Adipocyte (in vitro differentiated cells): Measurements from ENCODE around the gene OR1D2.
A peak's percentile ranks its signal among the peaks of the same experiment; 100 is the strongest.
"Not testable (repeated sequence)": the region's sequence is repeated elsewhere in the genome, so short reads cannot be mapped to it uniquely, and the experiment has no call there.

ENCODE experiments used
- DNase-seq: peaks from one replicate; pipeline ENCODE4 v3.0.0-alpha.2; 2015; ENCODE audit warnings: low read depth
- H3K27me3 ChIP-seq: replicated peaks from 2 replicates; pipeline ENCODE4 v1.7.0; 2013; ENCODE audit warnings: mild to moderate bottlenecking, low read length, moderate library complexity; ENCODE audit not compliant: control insufficient read depth, insufficient read depth
- H3K36me3 ChIP-seq: 2 replicates; pipeline ENCODE4 v1.7.0; 2013; ENCODE audit warnings: low read length, mild to moderate bottlenecking, moderate library complexity; ENCODE audit not compliant: control insufficient read depth, insufficient read depth, severe bottlenecking
- H3K4me1 ChIP-seq: 2 replicates; pipeline ENCODE4 v1.7.0; 2013; ENCODE audit warnings: mild to moderate bottlenecking, low read length, moderate library complexity; ENCODE audit not compliant: control insufficient read depth, insufficient read depth
- H3K4me3 ChIP-seq: 2 replicates; pipeline ENCODE4 v1.7.0; 2013; ENCODE audit warnings: mild to moderate bottlenecking, low read length, moderate library complexity
- H3K9ac ChIP-seq: 2 replicates; pipeline ENCODE4 v1.7.0; 2013; ENCODE audit warnings: mild to moderate bottlenecking, low read length, moderate library complexity
- H3K9me3 ChIP-seq: 2 replicates; pipeline ENCODE4 v1.7.0; 2013; ENCODE audit warnings: mild to moderate bottlenecking, low read length, moderate library complexity; ENCODE audit not compliant: control insufficient read depth

The OR1D2 gene, protein sequence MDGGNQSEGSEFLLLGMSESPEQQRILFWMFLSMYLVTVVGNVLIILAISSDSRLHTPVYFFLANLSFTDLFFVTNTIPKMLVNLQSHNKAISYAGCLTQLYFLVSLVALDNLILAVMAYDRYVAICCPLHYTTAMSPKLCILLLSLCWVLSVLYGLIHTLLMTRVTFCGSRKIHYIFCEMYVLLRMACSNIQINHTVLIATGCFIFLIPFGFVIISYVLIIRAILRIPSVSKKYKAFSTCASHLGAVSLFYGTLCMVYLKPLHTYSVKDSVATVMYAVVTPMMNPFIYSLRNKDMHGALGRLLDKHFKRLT

DNA sequence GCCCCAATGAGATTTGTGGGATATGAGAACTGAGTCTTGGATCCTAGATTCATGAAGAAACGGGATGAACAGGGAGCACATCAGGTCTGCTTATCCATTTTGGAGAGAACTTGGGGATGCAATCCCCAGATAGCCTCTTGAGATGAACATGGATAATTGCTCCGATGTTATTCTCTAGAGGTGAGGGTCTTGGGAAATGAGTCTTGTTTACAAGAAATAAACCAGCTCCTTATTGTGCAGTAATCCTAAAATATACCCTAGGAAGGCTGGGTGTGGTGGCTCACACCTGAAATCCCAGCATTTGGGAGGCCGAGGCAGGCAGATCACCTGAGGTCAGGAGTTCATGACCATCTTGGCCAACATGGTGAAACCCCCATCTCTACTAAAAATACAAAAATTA lies at the start of gene OR1D2:
Gene OR1D2, minus strand, starts transcription at position 101 of the 400 bp plus-strand sequence. CDS start 11,426 bp downstream, outside the sequence.
- Histone ChIP-seq H3K4me1 (no peaks in the 10 kb centered on the region), H3K9me3 (peaks cover 11% of the 10 kb centered on the region), H3K27me3 (no peaks in the 10 kb centered on the region), H3K36me3 (no peaks in the 10 kb centered on the region), H3K4me3 (no peak within 1 kb of the TSS), H3K9ac (no peak within 1 kb of the TSS)
- no peak for DNase-seq

DNA sequence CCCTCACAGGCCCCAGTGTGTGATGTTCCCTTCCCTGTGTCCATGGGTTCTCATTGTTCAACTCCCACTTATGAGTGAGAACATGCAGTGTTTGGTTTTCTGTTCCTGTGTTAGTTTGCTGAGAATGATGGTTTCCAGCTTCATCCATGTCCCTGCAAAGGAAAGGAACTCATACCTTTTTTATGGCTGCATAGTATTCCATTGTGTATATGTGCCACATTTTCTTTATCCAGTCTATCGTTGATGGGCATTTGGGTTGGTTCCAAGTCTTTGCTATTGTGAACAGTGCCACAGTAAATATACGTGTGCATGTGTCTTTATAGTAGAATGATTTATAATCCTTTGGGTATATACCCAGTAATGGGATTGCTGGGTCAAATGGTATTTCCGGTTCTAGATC lies 33.3 kb upstream of the OR1D2 start:
- not testable (repeated sequence) for DNase-seq, H3K4me3 ChIP-seq, H3K36me3 ChIP-seq, H3K27me3 ChIP-seq, H3K9ac ChIP-seq, H3K4me1 ChIP-seq, H3K9me3 ChIP-seq

DNA sequence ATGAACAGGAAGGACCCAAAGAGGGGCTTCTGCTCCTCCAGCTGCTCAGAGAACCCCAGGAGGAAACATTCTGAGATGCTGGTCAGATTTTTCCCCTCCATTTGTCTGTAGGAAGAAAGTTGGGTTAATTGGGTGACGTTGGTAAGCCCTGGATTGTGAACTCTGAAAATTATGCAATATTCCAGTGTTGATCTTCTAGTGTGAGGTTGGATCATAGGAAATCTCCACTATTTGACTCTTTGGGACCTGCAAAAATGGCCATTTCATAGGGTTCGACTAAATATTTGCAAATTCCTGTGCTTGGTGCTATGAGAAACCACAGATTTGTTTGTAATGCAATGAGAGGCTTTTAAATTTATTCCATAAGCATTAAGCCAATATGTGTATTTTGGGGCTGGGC lies 23.2 kb upstream of the OR1D2 start, which contains the start of gene OR1G1:
Gene OR1G1, minus strand, starts transcription at position 101 of the 400 bp plus-strand sequence. Its CDS starts 0 bp downstream, at position 101.
- H3K27me3 ChIP-seq: no peaks in the 10 kb centered on the region
- no peak within 1 kb of the TSS for H3K9ac ChIP-seq
- H3K9me3 ChIP-seq: no peaks in the 10 kb centered on the region
- DNase-seq: no peak
- no peak within 1 kb of the TSS for H3K4me3 ChIP-seq
- no peaks in the 10 kb centered on the region for H3K36me3 ChIP-seq
- H3K4me1 ChIP-seq: no peaks in the 10 kb centered on the region

DNA sequence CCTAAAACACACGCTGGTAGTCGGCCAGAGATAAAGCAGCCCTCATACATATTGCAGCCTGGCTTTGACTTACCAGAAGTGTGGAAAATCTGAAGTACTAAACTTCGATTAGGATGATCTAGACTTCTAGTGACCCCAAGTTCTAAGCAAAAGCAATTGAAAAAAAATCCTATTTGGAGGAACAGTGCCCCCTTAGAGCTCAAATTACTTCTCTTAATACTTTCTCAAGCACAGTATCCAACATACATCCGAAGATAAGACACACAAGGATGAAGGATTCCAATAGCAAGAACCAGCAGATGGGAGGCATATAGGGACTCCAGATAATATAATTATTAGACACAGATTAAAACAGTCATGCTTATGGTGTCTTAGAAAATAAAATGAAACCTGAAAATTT lies 30.4 kb downstream of the OR1D2 start:
- not testable (repeated sequence) for H3K9me3 ChIP-seq, DNase-seq, H3K4me3 ChIP-seq, H3K36me3 ChIP-seq, H3K4me1 ChIP-seq, H3K9ac ChIP-seq, H3K27me3 ChIP-seq

DNA sequence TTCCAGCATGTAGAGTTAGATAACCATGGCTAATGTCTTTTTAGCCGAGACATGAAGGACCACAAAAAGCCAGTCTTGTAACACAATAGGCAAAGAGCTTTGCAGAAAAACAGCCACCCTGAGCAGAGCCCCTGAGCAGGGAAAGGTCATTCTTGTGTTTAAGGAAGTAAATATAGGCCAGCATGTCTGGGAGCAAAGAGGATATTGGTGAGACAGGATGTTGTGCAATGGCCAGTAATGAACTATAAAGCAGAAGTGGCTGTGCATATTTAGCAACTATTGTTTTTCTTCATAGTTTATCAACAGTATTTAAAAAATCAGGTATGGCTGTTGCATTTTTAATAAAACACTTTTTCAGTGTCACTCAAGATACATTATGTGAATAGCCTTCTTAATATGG lies 39.0 kb downstream of the OR1D2 start:
- H3K27me3 ChIP-seq, H3K4me1 ChIP-seq, H3K4me3 ChIP-seq, H3K9me3 ChIP-seq, H3K36me3 ChIP-seq, DNase-seq, H3K9ac ChIP-seq: not testable (repeated sequence)

DNA sequence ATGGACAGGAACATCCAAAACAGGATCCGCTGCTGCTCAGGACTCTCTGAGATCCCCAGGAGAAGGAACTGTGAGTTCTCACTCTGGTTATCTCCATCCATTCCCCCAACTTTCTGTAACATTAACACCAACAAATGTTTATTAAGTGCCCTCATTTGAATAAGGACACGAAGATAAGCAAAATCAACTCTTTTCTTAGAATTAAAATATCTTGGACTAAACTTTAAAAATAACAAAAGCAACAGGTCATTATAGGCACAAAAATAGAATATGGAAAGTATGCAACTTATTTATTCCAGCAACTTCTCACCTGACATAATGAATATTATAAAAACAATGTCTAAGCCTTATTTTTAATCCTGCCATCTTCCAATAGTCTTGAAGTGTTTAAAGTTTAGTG lies 40.7 kb downstream of the OR1D2 start, which contains the start of gene OR1D5:
Gene OR1D5, minus strand, starts transcription at position 101 of the 400 bp plus-strand sequence. Its CDS starts 0 bp downstream, at position 101.
- not testable (repeated sequence) for H3K9ac ChIP-seq, H3K36me3 ChIP-seq, DNase-seq, H3K4me3 ChIP-seq, H3K4me1 ChIP-seq, H3K9me3 ChIP-seq, H3K27me3 ChIP-seq

DNA sequence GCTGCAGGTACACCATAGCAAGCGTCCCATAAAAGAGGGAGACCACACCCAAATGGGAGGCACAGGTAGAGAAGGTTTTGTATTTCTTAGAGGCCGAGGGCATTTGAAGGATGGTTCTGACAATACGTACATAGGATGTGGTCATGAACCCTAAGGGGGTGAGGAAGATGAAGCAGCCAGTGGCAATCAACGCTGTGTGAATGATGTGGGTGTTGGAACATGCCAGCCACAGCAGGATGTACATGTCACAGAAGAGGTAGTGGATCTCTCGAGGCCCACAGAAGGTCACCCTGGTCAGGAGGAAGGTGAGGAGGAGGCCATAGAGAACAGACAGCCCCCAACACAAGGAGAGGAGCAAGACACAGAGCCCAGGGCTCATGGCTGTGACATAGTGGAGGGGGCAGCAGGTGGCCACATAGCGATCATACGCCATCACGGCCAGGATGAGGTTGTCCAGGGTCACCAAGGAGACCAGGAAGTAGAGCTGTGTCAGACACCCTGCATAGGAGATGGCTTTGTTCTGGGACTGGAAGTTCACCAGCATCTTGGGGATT lies 41.3 kb downstream of the OR1D2 start:
- not testable (repeated sequence) for H3K9me3 ChIP-seq, H3K4me3 ChIP-seq, H3K4me1 ChIP-seq, H3K9ac ChIP-seq, H3K27me3 ChIP-seq, DNase-seq, H3K36me3 ChIP-seq

DNA sequence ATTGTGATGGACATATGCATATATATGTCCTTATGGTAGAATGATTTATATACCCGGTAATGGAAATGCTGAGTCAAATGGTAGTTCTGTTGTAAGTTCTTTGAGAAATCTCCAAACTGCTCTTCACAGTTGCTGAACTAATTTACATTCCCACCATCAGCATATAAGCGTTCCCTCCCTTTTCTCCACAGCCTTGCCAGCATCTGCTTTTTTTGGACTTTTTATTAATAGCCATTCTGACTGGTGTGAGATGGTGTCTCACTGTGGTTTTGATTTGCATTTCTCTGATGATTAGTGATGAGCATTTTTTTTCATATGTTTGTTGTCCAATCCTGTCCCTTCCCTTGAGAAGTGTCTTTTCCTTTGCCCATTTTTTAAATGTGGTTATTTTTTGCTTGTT lies 49.4 kb downstream of the OR1D2 start:
- DNase-seq: not testable (repeated sequence)

DNA sequence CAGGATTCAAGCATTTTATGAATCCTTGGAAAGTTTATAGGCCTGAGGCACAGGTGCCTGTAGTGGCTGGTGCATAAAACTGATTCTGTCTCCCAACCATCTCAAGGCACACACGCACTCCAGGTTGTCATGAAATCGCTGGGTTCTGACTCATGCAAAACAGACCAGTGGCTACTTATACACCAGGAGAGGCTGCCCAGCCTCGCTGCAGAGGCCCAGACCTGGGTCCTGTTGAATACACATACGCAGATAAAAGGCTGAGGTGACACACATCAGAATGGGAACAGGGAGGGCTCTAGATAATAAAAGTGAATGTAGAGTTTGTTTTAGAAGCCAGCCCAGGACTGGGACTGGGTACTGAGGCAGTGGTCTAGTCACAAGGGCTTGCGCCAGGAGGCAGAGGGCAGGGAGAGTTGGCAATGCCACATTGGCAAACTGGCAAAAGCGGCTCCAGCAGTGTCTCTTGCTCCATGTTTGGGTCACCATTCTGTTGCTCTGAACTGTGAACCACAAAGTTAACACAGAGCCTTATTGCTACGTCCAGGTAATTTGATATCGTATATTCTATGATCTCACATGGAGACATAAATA lies 54.4 kb downstream of the OR1D2 start:
- Histone ChIP-seq H3K36me3 (no peaks in the 10 kb centered on the region), H3K9ac (no peak overlapping the region), H3K9me3 (no peaks in the 10 kb centered on the region), H3K4me3 (peak overlapping the region; percentile 93), H3K27me3 (no peaks in the 10 kb centered on the region), H3K4me1 (no peaks in the 10 kb centered on the region)
- no peak for DNase-seq

More for the DNA sequence above, 49.4 kb downstream of the OR1D2 start:
- H3K9me3 ChIP-seq, H3K4me1 ChIP-seq, H3K27me3 ChIP-seq, H3K4me3 ChIP-seq, H3K36me3 ChIP-seq, H3K9ac ChIP-seq: not testable (repeated sequence)

DNA sequence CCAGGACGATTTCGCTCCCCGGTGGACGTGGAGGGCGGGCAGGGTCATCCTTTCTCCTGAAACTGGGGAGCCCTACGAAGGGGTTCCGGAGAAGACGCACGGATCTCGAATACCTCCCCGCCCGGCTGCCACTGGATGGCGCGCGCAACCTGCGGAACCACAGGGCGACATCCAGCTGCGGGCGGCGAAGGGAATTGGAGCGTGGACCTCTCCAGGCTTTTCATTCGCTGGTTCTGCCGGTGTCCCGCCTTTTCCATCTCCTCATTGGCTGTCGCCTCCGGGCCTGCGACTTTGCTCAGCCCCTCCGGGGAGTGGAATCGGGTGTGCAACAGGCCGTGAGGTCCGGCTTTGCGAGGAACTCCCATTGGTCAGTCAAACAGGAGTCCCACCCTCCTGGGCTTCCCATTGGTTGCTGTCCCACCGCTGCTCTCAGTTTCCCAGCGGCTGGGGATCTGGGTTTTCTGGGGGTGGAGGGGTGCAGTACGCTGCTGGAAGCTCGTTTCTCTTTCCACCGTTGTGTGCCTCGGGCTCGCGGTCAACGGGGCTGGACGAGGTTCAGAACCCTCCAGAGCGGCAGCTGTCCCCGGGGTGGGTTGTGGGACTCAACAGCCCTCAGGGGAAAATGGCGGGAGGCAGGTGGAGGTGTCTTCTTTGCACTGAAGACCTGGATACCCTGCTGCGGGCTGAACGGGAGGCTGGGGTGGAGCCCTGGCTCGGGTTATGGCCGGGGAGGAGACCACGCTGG lies 55.3 kb downstream of the OR1D2 start:
- Histone ChIP-seq H3K4me1 (no peaks in the 10 kb centered on the region), H3K4me3 (peak overlapping the region; percentile 93), H3K27me3 (no peaks in the 10 kb centered on the region), H3K9ac (peak overlapping the region; percentile 82), H3K36me3 (no peaks in the 10 kb centered on the region), H3K9me3 (peaks cover 7% of the 10 kb centered on the region)
- peak; percentile 42 for DNase-seq

DNA sequence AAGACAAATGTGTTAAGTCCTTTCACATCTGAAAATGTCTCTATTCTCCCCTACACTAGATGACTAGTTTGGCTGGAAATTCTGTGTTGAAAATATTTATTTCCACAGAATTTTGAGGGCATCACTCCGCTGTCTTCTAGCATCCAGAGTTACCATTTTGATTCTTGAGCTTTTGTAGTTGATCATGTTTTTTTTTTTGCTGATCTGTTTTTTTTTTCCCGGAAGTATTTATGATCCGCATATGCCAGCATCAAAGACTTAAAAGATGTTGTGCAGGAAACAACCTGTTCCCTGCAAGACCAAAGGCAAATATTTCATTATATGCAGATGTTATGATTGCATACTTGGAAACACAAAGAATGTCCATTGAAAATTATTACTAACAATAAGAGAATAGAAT lies 57.5 kb downstream of the OR1D2 start:
- Histone ChIP-seq H3K9me3 (peaks cover 13% of the 10 kb centered on the region), H3K4me1 (no peaks in the 10 kb centered on the region), H3K27me3 (peaks cover under 1% of the 10 kb centered on the region), H3K9ac (no peak overlapping the region), H3K4me3 (no peak overlapping the region), H3K36me3 (no peaks in the 10 kb centered on the region)
- DNase-seq: no peak
